PC-3 (cell line): Measurements from ENCODE around the gene STK39. TPM values are rescaled to one million over a fixed set of nuclear protein-coding genes. Genes with fewer than 3 reads are reported as not detected.

Experiments
- ATAC-seq: fragments of 200-7000 bp; cut with Tn5 transposase; 2 replicates; pipeline ENCODE4 v1.9.1; 2020; ENCODE audit warnings: mild to moderate bottlenecking, moderate library complexity
- BruUV-seq: library from RNA; stranded (reverse); fragments of 400-500 nt; replicated peaks from 2 replicates; lab custom pipeline; 2021; lab: Mats Ljungman, UMichigan
- CTCF ChIA-PET: fragments of 300-600 bp; sonication (Branson Sonifier 250); formaldehyde crosslinking; loops from one replicate; lab custom pipeline; 2022; ENCODE audit warnings: antibody characterized with exemption; lab: Charles Lee
- POLR2A ChIA-PET: fragments of 300-600 bp; sonication (Branson Sonifier 250); formaldehyde crosslinking; loops from one replicate; lab custom pipeline; 2022; ENCODE audit warnings: antibody characterized with exemption; ENCODE audit not compliant: unreplicated experiment; lab: Charles Lee
- DNase-seq: peaks from one replicate; pipeline ENCODE4 v3.0.0-alpha.2; 2015
- H2AFZ ChIP-seq: fragments of 300-600 bp; sonication (generic); 2 replicates; pipeline ENCODE4 v1.6.0; 2016; ENCODE audit warnings: antibody characterized with exemption, low read length
- H3F3A ChIP-seq: fragments of 300-600 bp; sonication (generic); one replicate; pipeline ENCODE4 v1.6.0; 2017; ENCODE audit warnings: antibody characterized with exemption, low read length, control low read depth, mild to moderate bottlenecking; ENCODE audit not compliant: unreplicated experiment
- H3K27ac ChIP-seq: fragments of 300-600 bp; sonication (generic); 2 replicates; pipeline ENCODE4 v1.5.1; 2016; ENCODE audit warnings: mild to moderate bottlenecking, low read length
- H3K27me3 ChIP-seq: fragments of 300-600 bp; sonication (generic); 2 replicates; pipeline ENCODE4 v1.6.1; 2016; ENCODE audit warnings: low read length, mixed read lengths
- H3K36me3 ChIP-seq: fragments of 300-600 bp; sonication (generic); 2 replicates; pipeline ENCODE4 v1.6.1; 2016; ENCODE audit warnings: low read depth, mixed run types, low read length, mixed read lengths
- H3K4me1 ChIP-seq: fragments of 300-600 bp; sonication (generic); 2 replicates; pipeline ENCODE4 v1.5.1; 2016; ENCODE audit warnings: low read length; ENCODE audit not compliant: insufficient read depth
- H3K4me2 ChIP-seq: fragments of 300-600 bp; sonication (generic); 2 replicates; pipeline ENCODE4 v1.6.0; 2016; ENCODE audit warnings: low read length
- H3K4me3 ChIP-seq: fragments of 300-600 bp; sonication (generic); 2 replicates; pipeline ENCODE4 v1.5.1; 2016; ENCODE audit warnings: mild to moderate bottlenecking, low read length, mixed read lengths
- H3K79me2 ChIP-seq: fragments of 300-600 bp; sonication (generic); 2 replicates; pipeline ENCODE4 v1.6.1; 2017; ENCODE audit warnings: low read length, mixed read lengths
- H3K9ac ChIP-seq: fragments of 300-600 bp; sonication (generic); 2 replicates; pipeline ENCODE4 v1.6.0; 2016; ENCODE audit warnings: mild to moderate bottlenecking, low read length
- H3K9me2 ChIP-seq: fragments of 300-600 bp; sonication (generic); replicated peaks from 2 replicates; pipeline ENCODE4 v1.6.1; 2016; ENCODE audit warnings: mixed run types, low read length, mixed read lengths
- H3K9me3 ChIP-seq: fragments of 300-600 bp; sonication (generic); 2 replicates; pipeline ENCODE4 v1.6.1; 2016; ENCODE audit warnings: low read length, mixed read lengths
- H4K20me1 ChIP-seq: fragments of 300-600 bp; sonication (generic); 2 replicates; pipeline ENCODE4 v1.6.1; 2016; ENCODE audit warnings: low read length, mixed read lengths
- EZH2 ChIP-seq: fragments of 300-600 bp; sonication (generic); IDR thresholded peaks from one replicate; pipeline ENCODE4 v1.6.1; 2017; ENCODE audit warnings: antibody characterized with exemption, mild to moderate bottlenecking, low read length; ENCODE audit not compliant: unreplicated experiment
- EZH2phosphoT487 ChIP-seq: fragments of 300-600 bp; sonication (generic); IDR thresholded peaks from 2 replicates; pipeline ENCODE4 v1.6.1; 2018; ENCODE audit warnings: mild to moderate bottlenecking, antibody characterized with exemption, low read length, borderline replicate concordance
- intact Hi-C: fragments of 100-400 bp; cut with micrococcal nuclease; formaldehyde crosslinking; loops from 2 replicates; pipeline ENCODE4 v1.9.0; 2023
- total RNA-seq: library from RNA; depleted of rRNA; stranded (reverse); fragments of >200 nt; gene quantifications from 2 replicates; pipeline ENCODE4 v1.2.3, GENCODE V29; 2014
- TF ChIP-seq, protein P1 (sequence below): fragments of 300-600 bp; sonication (generic); conservative IDR thresholded peaks from 2 replicates; pipeline ENCODE4 v1.5.1; 2017; ENCODE audit warnings: antibody characterized with exemption, low read depth, mild to moderate bottlenecking, low read length

The STK39 gene
- total RNA-seq, 1 experiment from 2014 or later = 17.9 TPM

DNA sequence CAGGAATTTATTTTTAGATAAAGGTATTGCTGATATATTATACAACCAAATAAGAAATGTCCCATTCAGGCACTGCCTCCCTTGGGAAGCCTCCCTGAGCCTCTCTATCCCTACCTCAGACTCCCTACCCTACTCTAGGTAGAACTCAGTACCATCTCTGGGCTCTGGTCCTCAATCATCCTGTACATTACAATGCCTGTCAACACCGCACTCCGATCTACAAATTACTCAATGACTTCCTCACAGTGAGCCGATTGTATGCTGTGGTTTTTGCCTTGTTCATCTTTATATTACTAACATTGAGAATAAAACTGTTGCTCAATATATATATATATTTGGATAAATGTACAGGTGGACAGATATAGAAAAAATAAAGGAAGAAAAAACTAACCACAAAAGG, 207.5 kb downstream of the STK39 start:
- no peaks in the 10 kb centered on the region for H3K36me3 ChIP-seq
- DNase-seq = no peak
- intact Hi-C loops = no loop called here
- no peaks in the 10 kb centered on the region for H3K9me3 ChIP-seq
- no peak overlapping the region for H3K4me2 ChIP-seq
- H3K27me3 ChIP-seq = no peaks in the 10 kb centered on the region
- no peaks in the 10 kb centered on the region for H4K20me1 ChIP-seq
- no peak overlapping the region for H3K27ac ChIP-seq
- H2AFZ ChIP-seq = no peak overlapping the region
- H3K4me3 ChIP-seq = no peak overlapping the region
- no peak for ATAC-seq
- no peak overlapping the region for H3K9ac ChIP-seq
- TF ChIP-seq EZH2phosphoT487 = no peak
- TF ChIP-seq EZH2 = no peak
- TF ChIP-seq, protein P1, sequence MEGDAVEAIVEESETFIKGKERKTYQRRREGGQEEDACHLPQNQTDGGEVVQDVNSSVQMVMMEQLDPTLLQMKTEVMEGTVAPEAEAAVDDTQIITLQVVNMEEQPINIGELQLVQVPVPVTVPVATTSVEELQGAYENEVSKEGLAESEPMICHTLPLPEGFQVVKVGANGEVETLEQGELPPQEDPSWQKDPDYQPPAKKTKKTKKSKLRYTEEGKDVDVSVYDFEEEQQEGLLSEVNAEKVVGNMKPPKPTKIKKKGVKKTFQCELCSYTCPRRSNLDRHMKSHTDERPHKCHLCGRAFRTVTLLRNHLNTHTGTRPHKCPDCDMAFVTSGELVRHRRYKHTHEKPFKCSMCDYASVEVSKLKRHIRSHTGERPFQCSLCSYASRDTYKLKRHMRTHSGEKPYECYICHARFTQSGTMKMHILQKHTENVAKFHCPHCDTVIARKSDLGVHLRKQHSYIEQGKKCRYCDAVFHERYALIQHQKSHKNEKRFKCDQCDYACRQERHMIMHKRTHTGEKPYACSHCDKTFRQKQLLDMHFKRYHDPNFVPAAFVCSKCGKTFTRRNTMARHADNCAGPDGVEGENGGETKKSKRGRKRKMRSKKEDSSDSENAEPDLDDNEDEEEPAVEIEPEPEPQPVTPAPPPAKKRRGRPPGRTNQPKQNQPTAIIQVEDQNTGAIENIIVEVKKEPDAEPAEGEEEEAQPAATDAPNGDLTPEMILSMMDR = no peak
- H3K79me2 ChIP-seq = no peaks in the 10 kb centered on the region
- no peaks in the 10 kb centered on the region for H3K9me2 ChIP-seq
- ChIA-PET POLR2A (no interaction called here), CTCF (no interaction called here)
- peaks cover 10% of the 10 kb centered on the region; the same call in 1 of the 2 replicates for H3K4me1 ChIP-seq
- no peaks in the 10 kb centered on the region for H3F3A ChIP-seq
- no TSS peak for BruUV-seq

DNA sequence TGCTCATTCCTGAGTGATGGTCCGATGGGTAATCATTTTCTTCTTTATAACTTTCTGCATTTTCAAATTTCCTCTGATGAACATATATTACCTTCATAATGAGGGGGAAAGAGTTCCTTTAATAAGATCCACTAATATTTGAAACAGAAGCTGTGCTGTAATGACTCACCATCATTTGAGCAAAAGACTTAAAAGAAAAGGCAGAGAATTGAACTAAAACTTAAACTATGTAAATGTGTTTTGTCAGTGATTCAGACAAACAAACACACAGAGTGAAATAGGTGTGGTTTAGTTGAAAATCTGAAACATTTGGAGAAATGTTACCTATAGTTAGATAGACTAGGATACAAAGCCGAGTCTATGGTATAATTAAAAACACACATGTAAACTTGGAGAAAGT, 209.6 kb downstream of the STK39 start:
- no TSS peak for BruUV-seq
- H3K4me1 ChIP-seq = peaks cover 5% of the 10 kb centered on the region; the same call in 1 of the 2 replicates
- intact Hi-C loops = no loop called here

DNA sequence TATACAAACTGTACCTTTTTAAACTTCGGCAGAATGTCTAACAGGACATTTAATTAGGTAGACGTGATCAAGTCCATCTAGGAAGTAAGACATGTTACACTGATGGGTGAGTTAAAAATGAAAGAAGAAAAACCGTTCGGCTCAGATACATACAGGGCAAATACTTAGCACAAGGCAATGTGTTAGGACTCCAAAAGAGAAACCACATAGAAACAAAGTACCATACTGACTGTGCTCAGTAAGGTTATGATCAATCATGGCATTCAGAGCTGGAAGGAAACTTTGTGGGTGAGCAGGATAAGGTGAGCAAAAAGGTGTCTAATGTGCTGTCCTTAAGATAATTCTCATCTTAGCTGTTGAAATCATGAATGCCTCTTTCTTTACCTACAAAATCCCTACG, 211.9 kb downstream of the STK39 start:
- H3K9ac ChIP-seq = no peak overlapping the region
- no peak overlapping the region for H3K4me2 ChIP-seq
- intact Hi-C loops = no loop called here
- no peak overlapping the region for H3K27ac ChIP-seq
- DNase-seq (no peak), ATAC-seq (no peak)
- no peaks in the 10 kb centered on the region for H3F3A ChIP-seq
- H3K9me3 ChIP-seq = no peaks in the 10 kb centered on the region
- TF ChIP-seq EZH2phosphoT487 (no peak), EZH2 (no peak)
- TF ChIP-seq, protein P1 = no peak
- BruUV-seq = no TSS peak
- CTCF ChIA-PET = no interaction called here
- no peaks in the 10 kb centered on the region for H3K79me2 ChIP-seq
- POLR2A ChIA-PET = no interaction called here
- H3K4me1 ChIP-seq = peaks cover 5% of the 10 kb centered on the region; the same call in 1 of the 2 replicates
- no peak overlapping the region for H3K4me3 ChIP-seq
- H3K36me3 ChIP-seq = no peaks in the 10 kb centered on the region
- no peaks in the 10 kb centered on the region for H3K27me3 ChIP-seq
- H3K9me2 ChIP-seq = no peaks in the 10 kb centered on the region
- no peaks in the 10 kb centered on the region for H4K20me1 ChIP-seq
- no peak overlapping the region for H2AFZ ChIP-seq

More for the DNA sequence above, 209.6 kb downstream of the STK39 start:
- Histone ChIP-seq H3K27ac (no peak overlapping the region), H3K9me2 (no peaks in the 10 kb centered on the region), H3K79me2 (no peaks in the 10 kb centered on the region), H3K27me3 (no peaks in the 10 kb centered on the region), H3K9me3 (no peaks in the 10 kb centered on the region), H2AFZ (no peak overlapping the region), H3K9ac (no peak overlapping the region), H3K4me3 (no peak overlapping the region), H3F3A (no peaks in the 10 kb centered on the region), H4K20me1 (no peaks in the 10 kb centered on the region), H3K36me3 (no peaks in the 10 kb centered on the region), H3K4me2 (no peak overlapping the region)
- TF ChIP-seq EZH2 (no peak), EZH2phosphoT487 (no peak)
- TF ChIP-seq, protein P1 = no peak
- CTCF ChIA-PET = no interaction called here
- peak; percentile 12 for DNase-seq
- ATAC-seq = peak; percentile 83
- POLR2A ChIA-PET = no interaction called here
